Gastrocnemius medialis (tissue), 4 donors: ENCODE measurements around the gene FPR1. TPM values are rescaled to one million over a fixed set of nuclear protein-coding genes. Genes with fewer than 3 reads are reported as not detected.

Experiments used
- ATAC-seq, 2 donors: fragments of 150-250 bp; one replicate each; pipeline ENCODE4 v1.9.1; 2016
- DNase-seq, 2 donors: peaks; one replicate each; pipeline ENCODE4 v3.0.0-alpha.2; 2019
- H3K27ac ChIP-seq, 4 donors: fragments of 200-600 bp; sonication (generic); 1 replicate in 1 of 4; 2 replicates in 3 of 4; pipeline ENCODE4 v1.5.1; 2016 to 2018; ENCODE audit warnings: mild to moderate bottlenecking in 2 of 4, moderate library complexity in 1 of 4
- H3K27me3 ChIP-seq, 3 donors: fragments of 200-600 bp; sonication (generic) in 2 of 3; 1 replicate in 1 of 3; 2 replicates in 2 of 3; pipeline versions ENCODE4 v1.5.1 to v1.6.0; 2016 to 2019; ENCODE audit warnings: mild to moderate bottlenecking in 1 of 3, moderate library complexity in 1 of 3
- H3K36me3 ChIP-seq, 2 donors: fragments of 200-600 bp; sonication (generic) in 1 of 2; one replicate each; pipeline ENCODE4 v1.5.1; 2017 to 2018
- H3K4me1 ChIP-seq, 2 donors: fragments of 200-600 bp; sonication (generic) in 1 of 2; one replicate each; pipeline ENCODE4 v1.5.1; 2016 to 2017; ENCODE audit warnings: mild to moderate bottlenecking in 2 of 2
- H3K4me3 ChIP-seq, 4 donors: fragments of 200-600 bp; sonication (generic) in 3 of 4; 1 replicate in 1 of 4; 2 replicates in 3 of 4; pipeline ENCODE4 v1.5.1; 2016 to 2019; ENCODE audit warnings: mild to moderate bottlenecking in 2 of 4
- H3K9me3 ChIP-seq, 3 donors: fragments of 200-600 bp; sonication (generic) in 2 of 3; 1 replicate in 1 of 3; 2 replicates in 2 of 3; pipeline ENCODE4 v1.5.1; 2016 to 2019
- POLR2A ChIP-seq, 2 donors: fragments of 450-650 bp; IDR thresholded peaks; one replicate each; pipeline ENCODE4 v1.6.1; 2017; ENCODE audit warnings: antibody characterized with exemption in 2 of 2, mild to moderate bottlenecking in 2 of 2, moderate library complexity in 2 of 2
- in situ Hi-C, 4 donors: fragments of 200-750 bp; cut with MboI; loops; one replicate each; pipeline versions ENCODE4 v1.15.0 to v1.8.0; 2017; ENCODE audit warnings: low sequenced_read_pairs in 4 of 4
- intact Hi-C: fragments of 100-400 bp; cut with DNase I; formaldehyde crosslinking; loops from one replicate; pipeline ENCODE4 v1.15.1; 2023; ENCODE audit warnings: low total_unique reads
- total RNA-seq, 4 donors: library from RNA; depleted of rRNA; stranded (reverse); fragments of >200 nt; gene quantifications; one replicate each; pipeline versions ENCODE4 v1.1.0 to v1.2.3, GENCODE V29; 2016
- TF ChIP-seq, protein P1 (sequence below), 5 experiments: fragments of 450-650 bp in 3 of 5; fragments of 200-600 bp in 2 of 5; sonication (generic) in 2 of 5; IDR thresholded peaks in 4 of 5; conservative IDR thresholded peaks in 1 of 5; 1 replicate in 4 of 5; 2 replicates in 1 of 5; pipeline ENCODE4 v1.5.1; 2016 to 2019; ENCODE audit warnings: antibody characterized with exemption in 5 of 5, mild to moderate bottlenecking in 3 of 5, moderate library complexity in 3 of 5

The FPR1 gene
- total RNA-seq, 4 donors from 2014 or later, result 3.0 to 6.1 (median 6.0) TPM; not detected in 1

DNA sequence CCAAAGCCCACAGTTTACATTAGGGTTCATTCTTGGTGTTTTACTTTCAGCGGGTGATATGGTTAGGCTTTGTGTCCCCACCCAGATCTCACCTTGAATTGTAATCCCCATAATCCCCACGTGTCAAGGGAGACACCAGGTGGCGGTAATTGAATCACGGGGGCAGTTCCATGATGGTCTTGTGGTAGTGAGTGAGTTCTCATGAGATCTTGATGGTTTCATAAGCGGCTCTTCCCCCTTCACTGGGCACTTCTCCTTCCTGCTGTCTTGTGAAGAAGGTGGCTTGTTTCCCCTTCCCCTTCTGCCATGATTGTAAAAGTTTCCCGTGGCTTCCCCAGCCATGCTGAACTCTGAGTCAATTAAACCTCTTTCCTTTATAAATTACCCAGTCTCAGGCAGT is 21.3 kb upstream of the FPR1 start:
- DNase-seq, result no peak
- no peak for ATAC-seq
- Histone ChIP-seq H3K4me3 (no peak overlapping the region), H3K27me3 (peaks cover 0 to 3% (median 0%) of the 10 kb centered on the region in 3 donors), H3K36me3 (no peaks in the 10 kb centered on the region), H3K27ac (no peak overlapping the region), H3K9me3 (no peaks in the 10 kb centered on the region), H3K4me1 (no peaks in the 10 kb centered on the region)
- intact Hi-C loops, result loop anchor here (10.0 kb wide), 1 partner anchor 108 kb away; no protein-coding TSS in a partner anchor
- TF ChIP-seq, protein P1, sequence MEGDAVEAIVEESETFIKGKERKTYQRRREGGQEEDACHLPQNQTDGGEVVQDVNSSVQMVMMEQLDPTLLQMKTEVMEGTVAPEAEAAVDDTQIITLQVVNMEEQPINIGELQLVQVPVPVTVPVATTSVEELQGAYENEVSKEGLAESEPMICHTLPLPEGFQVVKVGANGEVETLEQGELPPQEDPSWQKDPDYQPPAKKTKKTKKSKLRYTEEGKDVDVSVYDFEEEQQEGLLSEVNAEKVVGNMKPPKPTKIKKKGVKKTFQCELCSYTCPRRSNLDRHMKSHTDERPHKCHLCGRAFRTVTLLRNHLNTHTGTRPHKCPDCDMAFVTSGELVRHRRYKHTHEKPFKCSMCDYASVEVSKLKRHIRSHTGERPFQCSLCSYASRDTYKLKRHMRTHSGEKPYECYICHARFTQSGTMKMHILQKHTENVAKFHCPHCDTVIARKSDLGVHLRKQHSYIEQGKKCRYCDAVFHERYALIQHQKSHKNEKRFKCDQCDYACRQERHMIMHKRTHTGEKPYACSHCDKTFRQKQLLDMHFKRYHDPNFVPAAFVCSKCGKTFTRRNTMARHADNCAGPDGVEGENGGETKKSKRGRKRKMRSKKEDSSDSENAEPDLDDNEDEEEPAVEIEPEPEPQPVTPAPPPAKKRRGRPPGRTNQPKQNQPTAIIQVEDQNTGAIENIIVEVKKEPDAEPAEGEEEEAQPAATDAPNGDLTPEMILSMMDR (IDR thresholded peaks at IDR 0.05 in 4 of 5, conservative IDR thresholded peaks at IDR 0.05 in 1 of 5), result no peak
- TF ChIP-seq POLR2A (IDR thresholded peaks at IDR 0.05), result no peak
- in situ Hi-C loops, result no loop called here

DNA sequence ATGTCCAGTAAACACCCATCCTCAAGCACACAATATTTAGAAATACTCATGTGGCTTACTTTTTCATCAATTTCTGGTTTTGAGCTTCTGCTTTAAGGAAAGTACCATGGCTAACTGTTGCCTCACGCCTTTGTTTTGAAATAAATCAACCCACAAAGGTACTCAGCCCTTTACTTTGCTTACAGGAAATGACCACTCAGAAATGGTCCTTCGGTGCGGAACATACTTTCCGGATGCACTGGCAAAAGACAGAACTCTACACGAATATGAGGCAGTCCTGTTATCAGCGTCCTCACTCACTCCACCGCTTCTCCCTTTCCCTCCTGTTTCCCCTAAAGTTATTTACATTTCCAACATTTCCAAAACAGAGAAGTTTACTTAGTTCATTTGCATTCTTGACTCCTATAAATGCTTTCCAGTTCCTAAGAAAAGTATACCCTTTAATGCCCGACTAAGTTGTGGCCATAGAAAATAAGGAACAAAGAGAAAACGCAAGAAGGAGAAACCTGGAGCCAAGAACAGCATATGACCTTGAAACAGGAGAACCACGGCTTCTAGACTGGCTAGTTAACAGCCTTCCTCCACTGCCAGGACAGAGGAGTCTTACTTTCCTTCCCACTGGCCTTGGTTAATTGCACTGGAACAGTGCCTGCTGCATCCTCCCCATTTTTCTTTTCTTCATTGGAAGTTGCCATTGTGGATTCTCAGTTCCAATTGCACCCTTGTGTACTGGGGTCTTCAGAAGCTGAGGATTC is 19.9 kb upstream of the FPR1 start:
- Histone ChIP-seq H3K27ac (no peak overlapping the region), H3K9me3 (no peaks in the 10 kb centered on the region), H3K4me1 (no peaks in the 10 kb centered on the region), H3K36me3 (no peaks in the 10 kb centered on the region), H3K4me3 (no peak overlapping the region), H3K27me3 (peaks cover 0 to 3% (median 0%) of the 10 kb centered on the region in 3 donors)
- TF ChIP-seq, protein P1 (IDR thresholded peaks at IDR 0.05 in 4 of 5, conservative IDR thresholded peaks at IDR 0.05 in 1 of 5), result no peak
- TF ChIP-seq POLR2A (IDR thresholded peaks at IDR 0.05), result no peak
- intact Hi-C loops, result loop anchor here (10.0 kb wide), 1 partner anchor 107 kb away; no protein-coding TSS in a partner anchor
- DNase-seq (no peak), ATAC-seq (no peak)
- in situ Hi-C loops, result no loop called here

DNA sequence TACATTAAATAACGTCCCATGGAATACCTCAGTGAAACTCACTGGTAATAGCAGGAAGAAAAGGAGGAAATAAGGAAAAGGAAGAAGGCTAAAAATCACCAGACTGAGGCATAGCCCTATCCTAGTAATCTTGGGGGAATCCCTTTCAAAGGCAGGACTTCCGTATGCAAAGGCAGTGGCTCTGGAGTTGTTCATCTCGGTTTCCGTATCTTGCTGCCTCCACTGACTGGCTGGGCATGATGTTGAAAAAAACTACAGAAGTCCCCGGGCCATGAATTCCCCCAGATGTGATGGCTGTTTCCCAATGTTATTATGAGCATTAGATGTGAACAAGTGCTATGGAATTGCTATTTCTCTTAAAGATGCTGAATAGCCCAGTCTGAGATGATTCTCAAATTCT is 14.8 kb upstream of the FPR1 start:
- Histone ChIP-seq H3K9me3 (no peaks in the 10 kb centered on the region), H3K27me3 (peaks cover 0 to 3% (median 0%) of the 10 kb centered on the region in 3 donors), H3K27ac (no peak overlapping the region), H3K36me3 (no peaks in the 10 kb centered on the region), H3K4me3 (no peak overlapping the region), H3K4me1 (no peaks in the 10 kb centered on the region)
- DNase-seq, result no peak
- intact Hi-C loops, result no loop called here
- in situ Hi-C loops, result no loop called here
- ATAC-seq, result no peak
- no peak for TF ChIP-seq POLR2A (IDR thresholded peaks at IDR 0.05)
- TF ChIP-seq, protein P1 (IDR thresholded peaks at IDR 0.05 in 4 of 5, conservative IDR thresholded peaks at IDR 0.05 in 1 of 5), result no peak

DNA sequence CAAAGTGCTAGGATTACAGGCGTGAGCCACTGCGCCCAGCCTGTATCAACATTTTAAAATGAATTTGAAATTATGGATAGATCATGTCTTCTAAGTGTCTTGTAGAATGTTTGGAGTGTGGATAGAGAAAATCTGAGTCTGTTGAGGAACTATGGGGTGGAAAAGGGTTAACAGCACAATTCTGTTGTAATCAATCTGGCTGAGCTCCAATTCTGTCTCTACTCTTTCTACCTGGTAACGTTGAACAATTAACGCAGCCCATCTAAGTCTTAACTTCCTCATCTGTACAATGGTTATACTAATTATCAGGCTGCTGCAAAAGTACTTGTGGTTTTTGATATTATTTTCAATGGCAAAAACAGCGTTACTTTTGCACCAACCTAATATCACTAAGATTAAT is 13.4 kb upstream of the FPR1 start:
- in situ Hi-C loops (no loop called here), intact Hi-C loops (no loop called here)
- Histone ChIP-seq H3K36me3 (no peaks in the 10 kb centered on the region), H3K27ac (no peak overlapping the region), H3K27me3 (no peaks in the 10 kb centered on the region), H3K4me1 (no peaks in the 10 kb centered on the region), H3K9me3 (no peaks in the 10 kb centered on the region), H3K4me3 (no peak overlapping the region)
- DNase-seq, result no peak
- ATAC-seq, result no peak
- TF ChIP-seq POLR2A (IDR thresholded peaks at IDR 0.05), result no peak
- TF ChIP-seq, protein P1 (IDR thresholded peaks at IDR 0.05 in 4 of 5, conservative IDR thresholded peaks at IDR 0.05 in 1 of 5), result no peak
